PFSK-1 (cell line): ENCODE results near the gene PKM.

ENCODE experiments used
- FOXP2 ChIP-seq: optimal IDR thresholded peaks from 2 replicates; pipeline ENCODE3; 2011; ENCODE audit warnings: borderline replicate concordance, control low read depth, inconsistent platforms; ENCODE audit not compliant: insufficient read depth; ENCODE audit errors: extremely low read length, extremely low read depth
- POLR2AphosphoS5 ChIP-seq: IDR thresholded peaks from 2 replicates; pipeline ENCODE4 v1.6.1; 2012; ENCODE audit warnings: low read depth, mild to moderate bottlenecking, control low read depth, low read length, moderate library complexity
- SIN3A ChIP-seq: IDR thresholded peaks from 2 replicates; pipeline ENCODE4 v1.6.1; 2012; ENCODE audit warnings: mild to moderate bottlenecking, low read length, moderate library complexity, borderline replicate concordance; ENCODE audit not compliant: insufficient read depth
- TAF1 ChIP-seq: IDR thresholded peaks from 2 replicates; pipeline ENCODE4 v1.6.1; 2012; ENCODE audit warnings: low read length, control low read depth, borderline replicate concordance; ENCODE audit not compliant: insufficient read depth
- TF ChIP-seq, protein P1 (sequence below), 2 experiments: IDR thresholded peaks; 2 replicates each; pipeline versions ENCODE4 v1.6.1 to v1.8.0; 2011 to 2012; ENCODE audit warnings: low read depth in 2 of 2, low read length in 2 of 2, control low read depth in 1 of 2, inconsistent platforms in 1 of 2, mild to moderate bottlenecking in 1 of 2, moderate library complexity in 1 of 2; ENCODE audit not compliant: insufficient read depth in 1 of 2

PKM gene

DNA sequence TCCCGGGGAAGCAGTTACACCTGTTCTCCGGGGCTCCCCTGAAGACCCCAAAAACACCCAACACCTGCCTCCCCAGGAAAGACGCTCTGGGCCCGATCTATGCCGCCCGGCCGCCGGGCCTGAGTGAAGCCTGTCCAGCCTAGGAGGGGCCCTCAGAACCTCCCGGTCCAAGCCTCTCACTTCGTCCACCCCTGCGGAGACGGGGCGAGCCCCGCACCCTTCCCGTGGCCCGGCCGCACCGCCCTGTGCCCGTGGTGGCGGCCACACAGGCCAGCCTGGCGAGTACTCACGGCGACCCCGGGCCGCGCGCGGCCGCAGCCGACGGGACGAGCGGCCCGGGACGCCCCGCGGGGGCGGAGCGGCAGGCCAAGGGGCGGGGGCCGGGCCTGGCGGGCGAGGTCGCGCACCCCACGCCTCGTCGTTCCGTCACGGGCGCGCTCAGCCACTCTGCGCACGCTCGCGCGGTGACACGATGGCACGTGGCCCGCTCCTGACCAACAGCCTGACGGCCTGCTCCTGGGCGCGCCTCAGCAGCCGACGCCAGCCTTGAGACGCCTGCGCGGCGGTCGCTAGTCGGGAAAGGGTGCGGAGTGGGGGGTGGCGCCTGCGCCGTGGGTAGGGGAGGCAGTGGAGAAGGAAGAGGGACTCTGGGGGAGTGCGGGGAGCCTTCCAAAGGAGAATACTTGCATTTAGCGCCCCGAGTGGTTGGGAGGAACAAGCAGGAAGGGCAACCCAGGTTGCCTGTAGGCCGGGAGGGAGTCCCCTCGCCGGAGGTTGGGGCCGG is 41.4 kb upstream of the PKM start, which contains the start of gene PARP6:
TSS of gene PARP6 (minus strand) at position 342 of the 784 bp plus-strand sequence. CDS start 5,077 bp downstream, outside the sequence.
- TF ChIP-seq TAF1 = peak; percentile 68; the same call in 1 of the 2 replicates
- TF ChIP-seq POLR2AphosphoS5 = peak; percentile 55
- TF ChIP-seq, protein P1, sequence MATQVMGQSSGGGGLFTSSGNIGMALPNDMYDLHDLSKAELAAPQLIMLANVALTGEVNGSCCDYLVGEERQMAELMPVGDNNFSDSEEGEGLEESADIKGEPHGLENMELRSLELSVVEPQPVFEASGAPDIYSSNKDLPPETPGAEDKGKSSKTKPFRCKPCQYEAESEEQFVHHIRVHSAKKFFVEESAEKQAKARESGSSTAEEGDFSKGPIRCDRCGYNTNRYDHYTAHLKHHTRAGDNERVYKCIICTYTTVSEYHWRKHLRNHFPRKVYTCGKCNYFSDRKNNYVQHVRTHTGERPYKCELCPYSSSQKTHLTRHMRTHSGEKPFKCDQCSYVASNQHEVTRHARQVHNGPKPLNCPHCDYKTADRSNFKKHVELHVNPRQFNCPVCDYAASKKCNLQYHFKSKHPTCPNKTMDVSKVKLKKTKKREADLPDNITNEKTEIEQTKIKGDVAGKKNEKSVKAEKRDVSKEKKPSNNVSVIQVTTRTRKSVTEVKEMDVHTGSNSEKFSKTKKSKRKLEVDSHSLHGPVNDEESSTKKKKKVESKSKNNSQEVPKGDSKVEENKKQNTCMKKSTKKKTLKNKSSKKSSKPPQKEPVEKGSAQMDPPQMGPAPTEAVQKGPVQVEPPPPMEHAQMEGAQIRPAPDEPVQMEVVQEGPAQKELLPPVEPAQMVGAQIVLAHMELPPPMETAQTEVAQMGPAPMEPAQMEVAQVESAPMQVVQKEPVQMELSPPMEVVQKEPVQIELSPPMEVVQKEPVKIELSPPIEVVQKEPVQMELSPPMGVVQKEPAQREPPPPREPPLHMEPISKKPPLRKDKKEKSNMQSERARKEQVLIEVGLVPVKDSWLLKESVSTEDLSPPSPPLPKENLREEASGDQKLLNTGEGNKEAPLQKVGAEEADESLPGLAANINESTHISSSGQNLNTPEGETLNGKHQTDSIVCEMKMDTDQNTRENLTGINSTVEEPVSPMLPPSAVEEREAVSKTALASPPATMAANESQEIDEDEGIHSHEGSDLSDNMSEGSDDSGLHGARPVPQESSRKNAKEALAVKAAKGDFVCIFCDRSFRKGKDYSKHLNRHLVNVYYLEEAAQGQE (IDR thresholded peaks at IDR 0.05; ENCODE audit: insufficient read depth in 1 of 2, low read depth in 2 of 2, low read length in 2 of 2) = peak in 1 of 2 experiments; percentile 7; a peak in 1 of 4 replicates
- TF ChIP-seq SIN3A = no peak
- TF ChIP-seq FOXP2 = peak; percentile 90

DNA sequence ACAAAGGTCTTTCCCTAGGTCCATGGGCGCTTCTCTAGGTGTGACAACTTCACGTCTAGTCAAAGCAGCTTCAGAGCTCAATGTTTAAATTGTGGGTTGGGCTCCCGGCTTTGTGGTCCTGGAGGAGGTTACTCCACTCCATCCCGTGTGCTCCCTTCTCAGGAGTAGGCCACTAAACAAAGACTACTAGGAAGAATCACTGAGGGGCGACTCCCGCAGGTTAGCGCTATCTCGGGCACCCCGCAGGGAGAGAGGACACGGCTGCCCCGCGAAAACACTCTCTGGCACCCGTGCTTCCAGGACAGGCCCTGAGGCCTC is 40.9 kb upstream of the PKM start:
- TF ChIP-seq, protein P1 (IDR thresholded peaks at IDR 0.05; ENCODE audit: insufficient read depth in 1 of 2, low read depth in 2 of 2, low read length in 2 of 2) = no peak
- TF ChIP-seq POLR2AphosphoS5 (no peak), TAF1 (no peak), SIN3A (no peak), FOXP2 (no peak)

DNA sequence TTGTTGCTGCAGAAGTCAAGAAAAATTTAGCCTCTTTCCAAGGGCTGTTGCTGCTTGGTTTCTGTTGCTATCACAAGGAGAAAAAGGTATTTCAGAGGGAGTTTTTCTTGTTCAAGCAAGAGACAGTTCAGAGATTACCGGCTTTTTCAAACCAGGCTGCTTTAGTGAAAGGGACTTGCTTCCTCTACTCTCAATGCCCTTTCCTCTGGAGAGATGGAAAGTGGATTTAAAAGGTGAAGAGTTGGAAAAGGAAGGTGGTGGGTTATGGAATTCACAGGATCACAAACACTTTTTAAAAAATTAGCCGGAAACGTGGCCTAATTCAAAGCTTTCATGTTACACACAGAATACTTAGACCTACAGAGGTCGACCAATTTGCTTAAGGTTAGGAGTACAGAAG is 40.2 kb upstream of the PKM start:
- no peak for TF ChIP-seq SIN3A
- no peak for TF ChIP-seq POLR2AphosphoS5
- TF ChIP-seq FOXP2 = no peak
- TF ChIP-seq, protein P1 (IDR thresholded peaks at IDR 0.05; ENCODE audit: insufficient read depth in 1 of 2, low read depth in 2 of 2, low read length in 2 of 2) = no peak
- no peak for TF ChIP-seq TAF1

DNA sequence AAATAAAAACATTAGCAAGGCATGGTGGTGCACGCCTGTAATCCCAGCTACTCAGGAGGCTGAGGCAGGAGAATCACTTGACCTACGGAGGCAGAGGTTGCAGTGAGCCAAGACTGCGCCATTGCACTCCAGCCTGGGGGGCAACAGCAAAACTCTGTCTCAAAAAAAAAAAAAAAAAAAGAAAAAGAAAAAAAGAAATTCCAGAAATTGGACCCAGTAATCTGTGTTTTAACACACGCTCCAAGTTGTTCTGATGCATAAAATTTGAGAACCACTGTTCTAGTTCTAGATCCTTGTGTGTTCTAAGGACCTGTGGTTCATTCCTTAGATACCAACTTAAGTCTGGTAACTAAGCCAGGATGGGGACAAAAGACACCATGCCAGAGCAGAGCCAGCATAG is 38.7 kb upstream of the PKM start:
- TF ChIP-seq FOXP2 = no peak
- TF ChIP-seq, protein P1 (IDR thresholded peaks at IDR 0.05; ENCODE audit: insufficient read depth in 1 of 2, low read depth in 2 of 2, low read length in 2 of 2) = no peak
- no peak for TF ChIP-seq POLR2AphosphoS5
- no peak for TF ChIP-seq TAF1
- no peak for TF ChIP-seq SIN3A
